Measurements from ENCODE around the gene TSNAXIP1. TPM values are rescaled to one million over a fixed set of nuclear protein-coding genes. Genes with fewer than 3 reads are reported as not detected.

Gene TSNAXIP1
- total and polyA plus RNA-seq, 9 of the 15 experiments (the other 6 are each of a cell fraction or from before 2014, with no cell fraction given): 0.03 to 0.24 (median 0.11) TPM; not detected in 4

- TF ChIP-seq ZNF740 (CRISPR knock-in tag; IDR thresholded peaks at IDR 0.05) (peak; percentile 99), ZNF740 (tag; IDR thresholded peaks at IDR 0.05) (peak in 1 of 2 experiments; percentile 94; a peak in 2 of 4 replicates), PHF20 (IDR thresholded peaks at IDR 0.05; ENCODE audit: partially characterized antibody) (peak; percentile 44), IRF2 (CRISPR knock-in tag; IDR thresholded peaks at IDR 0.05) (no peak), TAF1 (IDR thresholded peaks at IDR 0.05; ENCODE audit: control insufficient read depth, extremely low read depth, insufficient read depth, low read length, severe bottlenecking) (peak; percentile 60), SMAD2 (IDR thresholded peaks at IDR 0.05; ENCODE audit: low read depth, low read length) (no peak), E2F1 (CRISPR knock-in tag; IDR thresholded peaks at IDR 0.05) (peak; percentile 85), ZNF280B (CRISPR knock-in tag; IDR thresholded peaks at IDR 0.05) (no peak), ETV6 (IDR thresholded peaks at IDR 0.05; ENCODE audit: borderline replicate concordance in 1 of 2, low read depth in 2 of 2, low read length in 1 of 2) (peak in 1 of 2 experiments; percentile 33; a peak in 1 of 4 replicates), ETV6 (CRISPR knock-in tag; IDR thresholded peaks at IDR 0.05; ENCODE audit: borderline replicate concordance) (no peak), NR2C2 (CRISPR knock-in tag; IDR thresholded peaks at IDR 0.05) (peak; percentile 74), NR2C2 (tag; IDR thresholded peaks at IDR 0.05) (peak; percentile 94), THAP7 (CRISPR knock-in tag; IDR thresholded peaks at IDR 0.05) (no peak), JUND (IDR thresholded peaks at IDR 0.05; ENCODE audit: borderline replicate concordance, low read depth, low read length) (peak; percentile 42; the same call in 1 of the 2 replicates), JUND (tag; IDR thresholded peaks at IDR 0.05; ENCODE audit: borderline replicate concordance, low read depth, low read length) (no peak), ZNF444 (CRISPR knock-in tag; IDR thresholded peaks at IDR 0.05) (no peak), CTCF (IDR thresholded peaks at IDR 0.05 in 2 of 3, conservative IDR thresholded peaks at IDR 0.05 in 1 of 3; ENCODE audit: insufficient read depth in 2 of 3, low read depth in 1 of 3, low read length in 3 of 3) (0 out of 6 replicates have a peak, but pooled peaks of 1 of the 3 experiments have one; percentile 1)
Measured at GRCh38 chr16:67846320-67847063, 39.8 kb downstream of the TSNAXIP1 start, which contains the start of gene NUTF2 (continued).

All from K562 (cell line).